SW480 (cell line): ENCODE data around the gene MRPS35.
A peak's percentile ranks its signal among the peaks of the same experiment; 100 is the strongest.

ENCODE experiments used
- DNase-seq: peaks from one replicate; pipeline ENCODE4 v3.0.0-alpha.2; 2016; ENCODE audit warnings: low spot score

Gene MRPS35

GRCh38 chr12:27710592-27711316 lies at the start of gene MRPS35:
Gene MRPS35, plus strand, starts transcription at chr12:27710832. Its CDS starts 12 bp downstream, at chr12:27710844.
- peak; percentile 93 for DNase-seq

DNA sequence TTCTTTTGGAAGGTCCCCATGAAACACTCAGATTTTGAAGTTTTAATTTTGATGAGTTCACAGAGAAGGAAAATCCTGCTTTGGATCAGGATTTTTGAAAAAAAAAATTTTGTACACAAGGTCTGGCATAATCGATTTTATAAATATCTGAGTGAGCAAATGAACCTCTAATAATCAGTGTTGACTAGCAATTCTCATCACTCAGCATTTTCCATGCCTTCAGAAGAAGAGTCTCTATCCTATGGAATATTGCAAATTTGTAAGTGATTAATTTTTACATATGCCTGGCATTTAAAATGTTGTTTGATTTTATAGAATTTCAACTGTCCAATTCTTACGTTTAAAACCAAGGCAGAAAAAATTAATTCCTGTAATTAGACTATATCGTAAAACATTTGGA lies 44.9 kb upstream of the MRPS35 start:
- no peak for DNase-seq

GRCh38 chr12:27666510-27666909 lies 44.1 kb upstream of the MRPS35 start:
- no peak for DNase-seq

DNA sequence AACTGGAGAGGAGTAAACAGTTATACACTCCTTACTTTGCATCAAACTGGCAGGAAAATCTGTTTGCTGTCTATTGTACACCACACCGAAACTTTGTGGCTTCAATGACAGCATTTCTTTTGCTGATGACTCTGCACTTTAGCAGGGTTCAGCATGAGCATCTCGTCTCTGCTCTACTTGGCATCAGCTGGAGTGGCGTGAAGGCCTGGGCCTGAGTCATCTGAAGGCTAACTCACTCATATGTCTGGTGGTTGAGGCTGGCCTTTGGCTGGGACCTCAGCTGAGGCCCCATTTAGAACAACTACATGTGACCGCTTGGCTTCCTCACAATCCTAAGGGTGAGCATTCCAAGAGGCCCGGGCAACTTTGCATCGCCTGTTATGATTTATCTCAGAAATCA lies 43.1 kb upstream of the MRPS35 start:
- no peak for DNase-seq

DNA sequence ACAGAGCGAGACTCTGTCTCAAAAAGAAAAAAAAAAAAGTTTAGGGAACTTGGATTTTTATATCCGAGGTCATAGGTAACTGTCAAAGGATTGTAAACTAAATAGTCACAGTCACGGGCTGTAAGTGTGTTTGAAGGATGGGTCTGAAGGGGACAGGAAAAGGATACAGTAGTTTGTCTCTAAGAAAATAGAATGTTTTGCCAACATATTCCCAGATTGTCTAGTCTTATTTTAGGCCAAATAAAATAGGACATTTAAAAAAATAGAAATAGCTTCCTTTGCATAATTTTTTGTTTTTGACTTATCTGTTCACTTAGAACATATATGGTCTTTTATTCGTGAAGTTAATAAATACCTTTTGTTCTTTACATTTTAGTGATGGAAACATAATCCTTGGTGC lies 38.6 kb upstream of the MRPS35 start:
- no peak for DNase-seq

DNA sequence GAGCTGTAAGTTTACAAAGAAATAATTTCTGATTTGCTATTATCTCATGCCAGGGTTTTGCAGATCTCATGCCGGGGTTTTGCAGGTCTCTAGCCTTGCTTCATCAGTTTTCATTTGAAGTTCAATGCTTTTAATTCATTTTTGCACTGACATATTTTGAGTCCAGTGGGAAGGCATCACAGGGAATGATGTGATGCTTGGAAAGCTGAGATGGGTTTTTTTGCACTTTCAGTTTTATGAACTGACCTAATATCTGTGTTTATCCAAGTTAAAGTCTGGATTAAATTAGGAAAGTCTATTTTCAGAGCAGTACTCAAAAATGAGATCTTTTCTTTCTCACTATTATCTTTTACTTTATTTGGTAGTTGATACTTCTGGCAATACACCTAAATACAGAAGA lies 38.0 kb upstream of the MRPS35 start:
- no peak for DNase-seq

DNA sequence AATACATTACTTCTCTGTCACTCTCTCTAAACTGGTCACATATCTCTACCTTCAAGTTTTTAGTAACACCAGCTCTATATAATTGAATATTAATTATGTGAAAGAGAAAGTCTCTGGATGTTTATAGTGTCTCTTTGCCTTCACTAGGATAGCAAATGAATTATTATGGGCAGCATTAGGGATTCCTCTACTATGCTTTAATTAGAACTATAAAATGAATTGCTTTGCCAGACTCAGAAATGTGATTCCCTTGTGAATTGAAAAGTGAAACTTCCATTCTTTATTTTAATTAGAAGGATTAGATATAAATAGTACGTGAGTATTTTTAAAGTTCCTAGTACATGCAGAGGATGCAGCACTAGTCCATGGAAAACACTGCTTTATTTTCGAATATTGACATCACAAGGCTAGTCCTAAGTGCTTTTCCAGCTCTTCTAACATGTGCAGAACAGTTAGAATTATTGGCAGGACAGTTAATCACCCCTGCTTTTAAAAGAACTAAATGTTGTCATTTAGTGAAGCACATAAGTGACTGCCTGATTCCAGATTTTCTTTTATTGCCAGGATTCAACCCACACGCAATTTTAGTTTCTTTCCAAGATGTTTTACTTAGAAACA lies 37.4 kb upstream of the MRPS35 start:
- DNase-seq, result no peak

GRCh38 chr12:27674989-27675388 lies 35.6 kb upstream of the MRPS35 start:
- no peak for DNase-seq

DNA sequence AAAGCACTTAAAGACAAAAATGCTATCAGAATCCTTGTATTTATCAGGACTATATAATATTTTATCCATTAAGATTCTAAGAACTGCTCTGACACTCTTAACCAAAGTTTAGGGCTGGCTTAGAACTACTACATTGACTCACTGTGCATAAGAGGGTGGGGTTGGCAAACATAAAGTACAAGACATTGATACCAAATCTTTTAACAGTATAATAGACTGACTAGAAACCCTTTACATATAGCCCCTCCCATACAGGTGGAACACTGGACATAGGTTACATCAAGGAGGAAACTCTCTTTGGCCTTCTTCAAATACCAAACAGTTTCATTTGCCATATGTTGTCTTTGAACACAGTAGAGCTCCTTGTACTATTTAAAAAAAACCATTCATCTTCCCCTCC lies 30.0 kb upstream of the MRPS35 start:
- DNase-seq, result no peak

- DNase-seq, result no peak
Observed at GRCh38 chr12:27682534-27682933, 28.1 kb upstream of the MRPS35 start.

DNA sequence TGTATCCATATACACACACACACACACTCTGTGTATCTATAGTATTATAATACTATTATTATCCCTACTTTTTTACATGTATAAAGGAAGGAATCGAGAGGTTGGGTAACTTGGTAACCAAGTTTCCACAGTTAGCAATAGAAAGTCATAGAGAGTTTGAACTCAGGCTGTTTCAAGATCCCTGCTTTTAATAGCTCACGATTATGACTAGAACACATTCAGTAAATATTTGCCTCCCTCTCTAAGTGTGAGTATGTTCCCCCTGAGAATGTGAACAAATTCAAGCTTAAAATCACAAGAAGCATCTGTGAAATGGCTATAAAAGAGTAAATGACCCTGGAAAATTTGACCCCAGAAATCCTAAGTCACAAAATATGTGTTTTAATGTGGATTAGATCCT lies 25.4 kb upstream of the MRPS35 start:
- DNase-seq, result no peak

GRCh38 chr12:27686147-27686546 lies 24.5 kb upstream of the MRPS35 start:
- DNase-seq, result no peak

DNA sequence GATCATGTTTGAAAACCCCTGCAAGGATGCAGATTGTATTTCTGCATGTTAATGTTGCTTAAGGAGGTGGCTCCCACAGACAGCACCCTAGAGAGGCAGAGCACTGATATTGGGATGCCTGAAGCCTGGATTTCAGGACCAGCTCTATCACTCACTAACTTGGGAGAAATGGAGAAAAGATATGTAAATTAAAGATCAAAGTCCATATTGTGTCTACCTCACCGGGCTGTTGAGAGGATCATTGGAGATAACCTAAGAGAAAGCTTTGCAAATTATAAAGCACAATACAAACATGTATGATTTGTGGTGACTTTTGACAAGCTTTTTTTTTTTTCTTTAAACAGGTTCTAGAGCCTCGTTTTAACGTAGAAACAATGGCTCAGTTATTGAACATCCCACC lies 22.0 kb upstream of the MRPS35 start:
- DNase-seq, result no peak

- DNase-seq, result no peak
Observed at GRCh38 chr12:27689558-27690180, 21.0 kb upstream of the MRPS35 start.

GRCh38 chr12:27693403-27693802 lies 17.2 kb upstream of the MRPS35 start:
- DNase-seq, result no peak

- DNase-seq, result no peak
Observed at GRCh38 chr12:27695556-27696292, 14.9 kb upstream of the MRPS35 start.

- no peak for DNase-seq
Observed at GRCh38 chr12:27696293-27696652, 14.4 kb upstream of the MRPS35 start, which contains the start of gene REP15. Gene REP15, plus strand, starts transcription at chr12:27696447. Its CDS starts 116 bp downstream, at chr12:27696563.

DNA sequence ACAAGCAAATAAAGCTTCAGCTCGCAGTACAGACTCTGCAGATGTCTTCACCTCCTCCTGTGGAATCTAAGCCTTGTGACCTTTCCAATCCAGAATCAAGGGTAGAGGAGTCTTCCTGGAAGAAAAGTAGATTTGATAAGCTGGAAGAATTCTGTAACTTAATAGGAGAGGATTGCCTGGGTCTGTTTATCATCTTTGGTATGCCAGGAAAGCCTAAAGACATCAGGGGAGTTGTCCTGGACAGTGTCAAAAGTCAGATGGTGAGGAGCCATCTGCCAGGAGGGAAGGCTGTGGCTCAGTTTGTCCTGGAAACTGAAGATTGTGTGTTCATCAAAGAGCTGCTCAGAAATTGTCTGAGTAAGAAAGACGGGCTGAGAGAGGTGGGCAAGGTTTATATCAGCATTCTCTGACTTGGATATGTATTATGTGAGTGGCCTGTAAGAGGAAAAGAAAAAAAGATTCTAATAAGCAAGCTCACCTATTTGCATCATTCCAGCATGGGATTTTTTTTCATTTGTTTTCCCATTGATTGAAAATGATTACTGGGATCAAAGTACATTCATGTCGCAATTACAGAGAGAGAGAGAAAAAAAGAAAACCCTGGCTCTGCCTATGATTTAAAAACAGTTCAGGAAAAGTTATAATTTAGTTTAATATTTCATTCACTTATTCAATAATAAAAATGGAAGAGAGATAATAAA lies 13.6 kb upstream of the MRPS35 start:
- no peak for DNase-seq

DNA sequence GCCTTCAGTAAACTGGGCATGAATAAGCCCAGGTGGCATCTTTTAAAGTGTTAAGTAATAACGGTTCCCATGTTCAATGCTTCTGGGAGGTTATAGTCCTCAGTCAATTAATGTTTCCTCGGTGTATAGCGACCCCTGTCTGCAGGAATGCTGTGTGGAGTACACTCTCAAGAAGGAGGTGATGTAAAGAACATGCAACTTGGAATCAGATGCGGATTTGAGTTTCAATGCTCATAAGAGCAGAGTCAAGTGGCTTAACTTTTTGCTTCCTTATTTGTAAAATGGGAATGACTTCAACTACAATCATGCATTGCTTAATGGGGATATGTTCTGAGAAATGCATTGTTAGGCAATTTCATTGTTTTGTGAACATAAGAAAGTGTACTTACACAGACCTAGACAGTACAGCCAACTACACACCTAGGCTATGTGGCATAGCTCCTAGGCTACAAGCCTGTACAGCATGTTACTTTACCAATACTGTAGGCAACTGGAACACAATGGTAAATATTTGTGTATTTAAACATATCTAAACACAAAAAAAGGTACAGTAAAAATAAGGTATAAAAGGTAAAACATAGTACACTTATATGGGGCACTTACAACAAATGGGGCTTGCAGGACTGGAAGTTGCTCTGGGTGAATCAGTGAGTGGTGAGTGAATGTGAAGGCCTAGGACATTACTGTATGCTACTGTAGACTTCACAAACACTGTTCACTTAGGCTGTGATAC lies 6.7 kb upstream of the MRPS35 start:
- DNase-seq, result peak; percentile 88

GRCh38 chr12:27705263-27705662 lies 5.4 kb upstream of the MRPS35 start:
- no peak for DNase-seq

GRCh38 chr12:27707216-27707615 lies 3.4 kb upstream of the MRPS35 start:
- DNase-seq, result no peak
